Fibroblast of mammary gland (primary cell): ENCODE measurements around the gene KRT84.
A peak's percentile ranks its signal among the peaks of the same experiment; 100 is the strongest.

Experiments used
- DNase-seq: peaks from one replicate; pipeline ENCODE4 v3.0.0-alpha.2; 2010; ENCODE audit warnings: low read depth
- H3K4me3 ChIP-seq: 2 replicates; pipeline ENCODE4 v1.5.1; 2011; ENCODE audit warnings: low read depth, mild to moderate bottlenecking, low read length, moderate library complexity; ENCODE audit not compliant: control insufficient read depth
- CTCF ChIP-seq: conservative IDR thresholded peaks from 2 replicates; pipeline ENCODE4 v1.5.1; 2011; ENCODE audit warnings: low read depth, low read length, inconsistent platforms; ENCODE audit not compliant: control insufficient read depth, insufficient read depth

The KRT84 gene

DNA sequence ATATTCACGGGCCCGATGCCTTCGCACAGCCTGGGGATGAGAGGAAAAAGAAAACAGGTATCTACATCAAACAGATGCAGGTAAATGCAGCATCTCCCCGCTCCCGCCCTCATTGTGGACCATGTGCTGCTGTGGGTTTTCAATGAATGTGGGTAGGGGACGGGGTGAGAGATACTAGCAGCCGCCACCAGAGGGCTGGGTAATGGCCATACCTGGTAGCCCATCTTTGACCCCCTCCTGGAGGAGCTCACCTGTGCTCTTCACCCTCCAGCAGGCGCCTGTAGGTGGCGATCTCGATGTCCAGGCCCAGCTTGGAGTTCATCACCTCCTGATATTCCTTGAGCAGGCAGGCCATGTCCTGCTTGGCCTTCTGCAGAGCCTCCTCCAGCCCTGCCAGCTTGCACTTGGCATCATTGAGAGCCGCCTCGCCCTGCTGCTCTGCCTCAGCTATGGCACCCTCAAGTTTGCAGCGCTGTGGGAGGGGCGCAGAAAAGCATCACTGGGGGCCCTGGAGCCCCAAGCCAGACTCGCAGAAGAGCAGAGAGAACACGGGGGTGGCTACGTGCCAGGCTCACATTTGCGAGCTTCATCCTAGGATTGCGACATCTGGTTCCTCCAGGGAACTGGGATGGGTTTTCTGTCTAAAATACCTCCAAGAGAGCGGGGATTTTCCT, 10.4 kb upstream of the KRT84 start:
- peak; percentile 76 for DNase-seq
- TF ChIP-seq CTCF: peak; percentile 29
- no peak overlapping the region for H3K4me3 ChIP-seq

GRCh38 chr12:52394836-52395405, 9.5 kb upstream of the KRT84 start:
- DNase-seq: no peak
- no peak for TF ChIP-seq CTCF
- no peak overlapping the region for H3K4me3 ChIP-seq

DNA sequence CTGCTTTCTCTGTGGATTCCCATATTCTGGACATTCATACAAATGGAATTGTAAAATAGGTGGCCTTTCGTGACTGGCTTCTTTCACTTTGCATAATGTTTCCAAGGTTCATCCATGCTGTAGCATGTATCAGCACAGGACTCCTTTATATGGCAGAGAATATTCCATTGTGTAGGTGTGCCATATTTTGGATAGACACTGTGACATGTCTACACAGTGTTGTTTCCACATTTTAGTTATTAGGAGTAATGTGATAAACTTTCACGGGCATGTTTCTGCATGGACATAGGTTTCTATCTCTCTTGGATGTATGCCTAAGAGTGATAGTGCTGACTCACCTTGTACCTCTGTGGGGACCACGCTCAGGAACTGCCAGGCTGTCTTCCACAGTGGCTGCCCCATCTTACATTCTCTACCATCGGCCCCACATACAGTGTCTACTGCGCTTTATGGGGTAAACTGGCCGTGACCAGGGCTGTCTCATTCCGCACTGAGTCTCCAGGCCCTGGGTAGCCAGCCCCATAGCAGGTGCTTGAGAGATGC, 7.1 kb upstream of the KRT84 start:
- no peak for TF ChIP-seq CTCF
- H3K4me3 ChIP-seq: no peak overlapping the region
- DNase-seq: no peak

DNA sequence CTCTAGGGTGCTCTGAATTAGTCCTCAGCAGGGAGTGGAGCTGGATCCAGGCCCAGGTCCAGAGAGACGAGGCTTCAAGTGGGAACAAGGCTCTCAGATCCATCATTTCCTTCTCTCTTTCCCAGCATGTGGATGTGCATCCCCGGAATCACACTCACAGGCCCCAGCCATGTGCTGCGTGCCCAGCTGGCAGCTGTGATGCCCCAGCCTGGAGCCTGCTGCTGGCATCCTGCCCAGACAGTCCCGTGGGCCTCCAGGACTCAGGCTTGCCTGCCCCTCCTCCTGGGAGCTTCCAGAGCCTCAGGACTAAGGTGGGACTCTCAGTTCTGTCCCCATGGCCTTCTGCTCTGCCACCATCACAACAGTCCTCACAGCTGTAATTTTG, 6.2 kb upstream of the KRT84 start:
- TF ChIP-seq CTCF: no peak
- H3K4me3 ChIP-seq: no peak overlapping the region
- DNase-seq: peak; percentile 16

- peak; percentile 38 for DNase-seq
- TF ChIP-seq CTCF: peak; percentile 79
- H3K4me3 ChIP-seq: no peak overlapping the region
These were observed 5.5 kb upstream of the KRT84 start for GRCh38 chr12:52390739-52391617.

DNA sequence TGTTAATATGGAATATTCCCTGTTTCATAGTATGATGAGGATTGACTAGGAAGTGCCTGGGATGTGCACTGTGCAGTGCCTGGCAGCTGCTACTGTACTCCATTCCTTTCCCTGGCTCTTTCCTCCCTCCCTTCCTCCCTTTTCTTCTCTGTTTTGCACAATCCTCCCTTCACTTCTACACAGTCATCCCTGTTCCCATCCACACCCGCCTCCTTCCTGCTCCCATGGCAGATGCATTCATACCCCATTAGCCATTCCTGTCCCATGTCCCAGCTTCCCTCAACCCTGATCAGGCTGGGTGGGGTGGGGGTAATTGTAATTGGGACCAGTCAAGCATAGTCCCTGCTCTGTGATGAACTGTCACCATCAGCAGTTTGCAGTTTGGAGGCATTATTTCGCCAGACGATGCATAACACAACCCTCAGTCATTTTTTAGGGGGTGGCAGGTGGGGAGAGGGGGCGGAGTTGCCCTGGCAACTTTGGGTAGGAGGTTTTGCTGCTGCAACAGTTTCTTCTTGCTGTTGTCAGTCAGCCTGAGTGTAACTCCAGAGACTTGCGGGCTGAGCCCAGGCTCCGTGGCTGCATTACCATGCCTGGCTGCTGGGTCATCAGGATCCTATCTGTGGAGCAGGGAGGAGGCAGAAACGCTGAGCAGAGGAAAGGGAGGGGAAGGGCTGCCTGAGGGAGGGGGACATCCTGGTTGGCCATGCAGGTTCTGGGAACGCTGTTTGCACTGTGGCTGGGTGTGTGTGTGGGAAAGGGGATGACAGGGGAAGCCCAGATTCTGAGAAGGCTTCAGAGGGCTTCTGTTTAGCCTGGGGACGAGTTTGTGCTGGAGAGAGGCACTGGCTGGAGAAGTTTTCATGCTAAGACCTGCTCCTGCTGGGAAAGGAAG, 4.1 kb upstream of the KRT84 start:
- H3K4me3 ChIP-seq: no peak overlapping the region
- DNase-seq: peak; percentile 35

More for the DNA sequence above, 4.1 kb upstream of the KRT84 start:
- TF ChIP-seq CTCF: no peak
